Measurements from ENCODE around the gene EIF3M. TPM values are rescaled to one million over a fixed set of nuclear protein-coding genes. Genes with fewer than 3 reads are reported as not detected.
"Not testable (repeated sequence)": the region's sequence is repeated elsewhere in the genome, so short reads cannot be mapped to it uniquely, and the experiment has no call there.

Gene EIF3M
- polyA plus RNA-seq, 3 donors, result 594 to 848 (median 676) TPM

GRCh38 chr11:32576456-32576855, 7.2 kb upstream of the EIF3M start:
- no peak for DNase-seq (ENCODE audit: extremely low read depth in 1 of 11, low read depth in 9 of 11, low spot score in 4 of 11)

DNA sequence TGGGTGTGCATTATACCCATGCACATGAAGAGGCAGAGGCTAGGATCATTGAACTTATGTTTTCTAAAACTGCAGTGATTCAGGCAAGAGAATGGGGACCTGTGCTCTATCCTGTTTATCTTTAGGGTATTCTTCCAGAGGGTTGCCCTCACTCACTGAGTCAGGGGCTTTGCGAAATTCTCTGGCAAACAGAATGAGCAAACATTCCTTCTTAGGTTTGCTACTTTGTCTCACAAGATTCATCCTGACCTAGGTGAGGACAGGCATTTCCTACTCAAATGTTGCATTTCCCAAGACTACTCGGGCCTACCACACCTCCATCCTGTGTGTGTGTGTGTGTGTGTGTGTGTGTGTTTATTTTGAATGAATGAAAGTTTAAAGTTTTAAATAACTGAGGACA, 2.7 kb upstream of the EIF3M start:
- DNase-seq (ENCODE audit: extremely low read depth in 1 of 11, low read depth in 9 of 11, low spot score in 4 of 11), result no peak

GRCh38 chr11:32581556-32581955, 2.1 kb upstream of the EIF3M start:
- DNase-seq (ENCODE audit: extremely low read depth in 1 of 11, low read depth in 9 of 11, low spot score in 4 of 11), result no peak

- DNase-seq (ENCODE audit: extremely low read depth in 1 of 11, low read depth in 9 of 11, low spot score in 4 of 11), result no peak
Observed at GRCh38 chr11:32584921-32585320, 1.3 kb downstream of the EIF3M start.

DNA sequence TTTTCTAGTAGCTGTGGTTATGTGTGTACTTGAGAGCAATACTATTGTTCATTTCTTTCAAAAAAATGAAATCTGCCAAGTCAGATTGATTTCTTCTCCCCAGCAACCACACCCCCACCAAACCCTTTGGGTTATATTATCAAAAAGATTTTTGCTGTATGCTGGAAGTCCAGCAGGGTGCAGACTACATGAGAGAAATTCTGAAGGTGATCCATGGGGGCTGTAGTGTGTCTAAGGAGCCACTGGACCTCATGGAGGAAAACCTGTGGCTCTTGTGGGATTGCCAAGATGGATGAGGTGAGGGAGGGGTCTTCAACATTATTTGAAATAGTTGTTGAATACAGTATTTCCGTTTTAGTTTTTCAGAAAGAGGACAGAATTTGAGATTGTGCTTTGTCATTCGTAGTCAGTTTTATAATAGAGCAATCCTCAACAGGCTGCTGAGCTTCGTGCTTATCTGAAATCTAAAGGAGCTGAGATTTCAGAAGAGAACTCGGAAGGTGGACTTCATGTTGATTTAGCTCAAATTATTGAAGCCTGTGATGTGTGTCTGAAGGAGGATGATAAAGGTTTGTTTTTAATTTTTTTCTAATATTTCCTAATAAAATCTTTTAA, 3.1 kb downstream of the EIF3M start:
- DNase-seq (ENCODE audit: extremely low read depth in 1 of 11, low read depth in 9 of 11, low spot score in 4 of 11), result no peak

DNA sequence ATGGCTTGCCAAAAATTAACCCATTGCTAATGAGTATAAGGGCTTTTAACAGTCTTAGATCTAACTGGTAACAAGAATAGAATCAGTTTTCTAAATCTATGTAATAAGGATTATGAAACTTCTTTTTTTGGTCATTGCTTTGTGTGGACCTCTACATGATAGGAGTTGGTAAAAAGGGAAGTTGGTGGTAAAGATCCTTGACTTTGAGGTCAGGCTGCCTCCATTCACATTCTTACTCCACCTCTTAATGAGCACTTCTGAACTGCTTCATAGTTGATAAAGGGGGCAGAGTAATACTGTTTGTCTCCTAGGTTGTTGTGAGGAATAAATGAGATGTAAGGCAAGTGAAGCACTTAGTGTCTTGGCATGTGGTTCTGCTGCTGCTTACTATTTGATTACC, 10.6 kb downstream of the EIF3M start:
- no peak for DNase-seq (ENCODE audit: extremely low read depth in 1 of 11, low read depth in 9 of 11, low spot score in 4 of 11)

- not testable (repeated sequence) for DNase-seq (ENCODE audit: extremely low read depth in 1 of 11, low read depth in 9 of 11, low spot score in 4 of 11)
Observed at GRCh38 chr11:32596114-32596513, 12.5 kb downstream of the EIF3M start.

DNA sequence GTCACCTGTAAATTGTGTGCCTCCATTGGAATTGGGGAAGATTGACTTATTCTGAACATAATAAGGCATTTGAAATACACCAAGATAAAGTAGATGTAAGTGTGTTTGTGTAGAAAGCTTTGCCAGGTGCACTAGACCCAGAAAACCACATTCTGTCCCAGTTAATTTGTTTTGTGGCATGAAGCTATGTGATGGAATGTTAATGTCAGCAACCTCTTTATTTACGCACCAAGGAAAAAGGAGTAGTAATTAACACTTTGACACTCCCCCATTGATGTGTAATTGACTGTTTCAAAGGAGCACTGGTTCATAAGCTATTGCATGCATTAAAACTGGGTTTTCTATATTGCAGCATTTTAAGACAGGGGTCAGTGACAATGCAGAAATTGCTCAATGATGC, 14.3 kb downstream of the EIF3M start:
- DNase-seq (ENCODE audit: extremely low read depth in 1 of 11, low read depth in 9 of 11, low spot score in 4 of 11), result peak in 3 of 11 donors; percentile 61 to 74 (median 64)

DNA sequence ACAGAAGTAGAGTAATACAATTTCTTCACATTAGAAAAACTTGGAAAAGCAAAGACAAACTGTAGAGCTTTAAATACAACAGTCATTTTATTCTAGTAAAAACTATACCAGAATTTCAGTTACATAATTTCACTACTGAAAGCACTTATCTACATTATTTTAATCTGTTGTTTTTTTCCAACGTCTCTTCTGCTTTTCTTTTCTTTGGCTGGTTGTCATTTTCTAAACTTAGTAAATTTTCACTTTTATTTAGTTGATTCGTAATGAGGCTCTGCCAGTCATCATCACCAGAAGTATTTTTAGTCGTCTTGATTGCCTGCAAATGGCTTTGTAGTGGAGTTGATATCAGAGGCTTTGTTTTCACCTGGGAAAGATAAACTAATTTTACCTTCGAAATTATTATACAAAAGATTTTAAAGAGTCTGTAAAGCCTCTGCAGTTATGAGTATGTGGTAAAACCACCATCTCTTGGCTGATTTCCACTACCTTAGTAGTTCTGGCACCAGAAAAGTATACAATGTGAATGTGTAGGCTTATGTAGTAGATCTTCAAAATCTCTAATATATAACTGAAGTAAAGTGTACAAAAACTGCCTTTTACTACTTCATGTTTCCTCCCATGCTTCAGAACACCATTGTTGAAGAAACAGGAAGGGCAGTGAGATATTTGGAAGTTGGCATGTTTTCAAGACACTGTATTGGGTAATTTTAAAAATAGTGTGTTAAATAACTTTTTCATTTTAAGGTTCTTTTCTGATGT, 19.2 kb downstream of the EIF3M start:
- no peak for DNase-seq (ENCODE audit: extremely low read depth in 1 of 11, low read depth in 9 of 11, low spot score in 4 of 11)

DNA sequence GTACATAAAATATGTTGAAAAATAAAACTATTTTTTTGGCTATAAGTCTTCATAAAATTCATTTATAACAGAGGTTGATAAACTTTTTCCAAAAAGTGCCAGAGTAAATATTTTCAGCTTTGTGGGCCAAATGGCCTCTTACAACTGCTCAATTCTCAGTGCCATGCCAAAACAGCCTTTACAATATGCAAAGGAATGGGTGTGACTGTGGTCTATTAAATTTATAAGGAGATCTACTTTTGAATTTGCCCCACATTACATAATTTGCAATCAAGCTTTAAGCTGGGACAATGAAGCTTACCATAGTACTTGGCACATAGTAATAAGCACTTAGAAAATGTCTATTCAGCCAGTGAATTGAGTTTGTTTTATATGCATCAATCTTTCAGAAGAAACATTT, 22.6 kb downstream of the EIF3M start:
- DNase-seq (ENCODE audit: extremely low read depth in 1 of 11, low read depth in 9 of 11, low spot score in 4 of 11), result no peak

GRCh38 chr11:32608826-32609225, 25.2 kb downstream of the EIF3M start:
- DNase-seq (ENCODE audit: extremely low read depth in 1 of 11, low read depth in 9 of 11, low spot score in 4 of 11), result not testable (repeated sequence)

DNA sequence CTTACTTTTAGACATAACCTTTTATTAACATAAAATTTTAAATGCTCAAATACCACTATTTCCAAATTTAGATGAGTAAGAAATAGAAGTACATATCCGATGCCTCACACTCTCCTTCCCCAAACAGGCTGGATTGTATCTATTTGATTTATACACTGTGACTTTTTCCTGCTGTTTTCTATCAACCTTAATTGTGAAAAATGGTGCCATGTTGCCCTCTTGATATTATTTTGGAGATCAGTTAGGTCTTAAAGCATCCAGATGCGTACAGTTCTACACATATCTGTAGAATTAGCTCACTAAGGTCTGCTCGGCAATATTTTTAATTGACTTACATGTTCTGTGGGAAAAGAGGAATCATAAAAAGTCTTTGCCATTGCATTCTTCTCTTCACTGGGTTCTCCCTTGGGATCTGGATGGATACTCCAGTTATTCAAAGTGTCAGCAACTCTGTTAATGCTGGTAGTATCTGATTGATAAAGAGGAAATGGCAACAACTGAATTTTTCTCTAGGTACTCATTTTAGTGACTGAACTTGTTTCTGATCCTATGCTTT, 27.2 kb downstream of the EIF3M start:
- peak in 5 of 11 donors; percentile 25 to 33 (median 31) for DNase-seq (ENCODE audit: extremely low read depth in 1 of 11, low read depth in 9 of 11, low spot score in 4 of 11)

DNA sequence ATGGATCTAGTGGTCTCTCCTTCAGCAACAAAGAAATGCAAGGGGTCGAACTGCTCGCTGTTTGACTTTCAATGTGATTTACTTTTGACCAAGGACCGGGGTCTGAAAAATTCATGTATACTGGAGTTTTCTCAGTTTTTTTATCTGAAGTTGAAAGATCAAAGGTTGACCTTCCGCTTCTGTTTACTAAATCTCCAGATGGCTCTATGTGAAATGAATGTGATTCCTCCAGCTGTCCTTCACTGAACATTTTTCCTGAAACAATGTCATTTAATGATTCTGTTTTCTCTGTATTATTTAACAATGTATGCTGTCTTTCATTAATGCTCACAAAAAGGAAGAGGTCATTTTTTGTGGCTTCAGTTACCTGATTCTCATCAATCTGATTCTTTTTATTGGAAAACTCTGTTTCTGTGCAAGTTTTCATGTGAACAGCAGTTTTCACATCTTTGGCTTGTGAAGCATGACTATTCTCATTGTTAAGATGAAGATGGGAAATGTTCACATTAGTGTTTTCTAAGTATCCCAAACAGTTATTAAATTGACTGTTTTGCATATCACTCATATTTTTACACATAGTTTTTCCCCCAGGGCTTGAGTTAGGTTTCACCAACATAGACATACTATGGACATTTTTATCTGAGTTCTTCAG, 30.0 kb downstream of the EIF3M start:
- no peak for DNase-seq (ENCODE audit: extremely low read depth in 1 of 11, low read depth in 9 of 11, low spot score in 4 of 11)

DNA sequence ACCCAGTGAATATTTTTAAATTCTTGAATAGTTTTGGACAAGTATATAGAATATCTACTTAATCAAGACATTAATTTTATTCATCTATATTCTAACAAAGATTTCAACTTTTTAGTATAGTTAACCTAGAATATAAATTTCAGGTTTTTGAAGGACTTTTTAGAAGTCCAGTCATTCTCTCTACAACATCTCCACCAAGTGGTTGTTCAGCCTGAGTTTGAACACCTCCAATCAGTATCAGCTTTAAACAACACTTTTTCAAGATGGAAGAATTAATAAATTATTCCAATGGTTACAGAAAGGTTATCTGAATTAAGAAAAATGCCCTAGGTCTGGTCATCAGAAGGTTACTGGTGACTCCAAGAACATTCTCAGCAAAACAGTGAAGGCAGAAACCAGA, 31.8 kb downstream of the EIF3M start:
- DNase-seq (ENCODE audit: extremely low read depth in 1 of 11, low read depth in 9 of 11, low spot score in 4 of 11), result no peak

DNA sequence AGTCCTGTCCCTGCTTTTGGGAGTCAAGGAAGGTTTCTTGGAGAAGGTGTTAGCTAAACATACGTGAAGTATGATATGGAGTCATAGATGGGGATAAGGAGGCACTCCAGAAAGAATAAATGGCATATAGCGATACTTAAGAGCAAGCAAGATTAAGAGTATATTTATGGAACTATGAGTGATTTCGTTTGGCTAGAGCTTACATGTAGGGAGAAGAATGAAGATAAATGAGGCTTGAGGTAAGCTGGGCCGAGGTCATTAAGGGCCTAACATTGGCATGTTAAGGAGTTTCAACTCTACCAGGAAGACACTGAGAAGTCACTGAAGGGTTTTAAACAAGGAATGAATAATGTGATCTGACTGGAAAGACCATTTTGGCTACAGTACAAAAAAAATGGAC, 33.3 kb downstream of the EIF3M start:
- no peak for DNase-seq (ENCODE audit: extremely low read depth in 1 of 11, low read depth in 9 of 11, low spot score in 4 of 11)

GRCh38 chr11:32630844-32631243, 47.2 kb downstream of the EIF3M start:
- DNase-seq (ENCODE audit: extremely low read depth in 1 of 11, low read depth in 9 of 11, low spot score in 4 of 11), result no peak

- no peak for DNase-seq (ENCODE audit: extremely low read depth in 1 of 11, low read depth in 9 of 11, low spot score in 4 of 11)
Observed at GRCh38 chr11:32635819-32636218, 52.2 kb downstream of the EIF3M start.

GRCh38 chr11:32641361-32641760, 57.7 kb downstream of the EIF3M start:
- DNase-seq (ENCODE audit: extremely low read depth in 1 of 11, low read depth in 9 of 11, low spot score in 4 of 11), result no peak

DNA sequence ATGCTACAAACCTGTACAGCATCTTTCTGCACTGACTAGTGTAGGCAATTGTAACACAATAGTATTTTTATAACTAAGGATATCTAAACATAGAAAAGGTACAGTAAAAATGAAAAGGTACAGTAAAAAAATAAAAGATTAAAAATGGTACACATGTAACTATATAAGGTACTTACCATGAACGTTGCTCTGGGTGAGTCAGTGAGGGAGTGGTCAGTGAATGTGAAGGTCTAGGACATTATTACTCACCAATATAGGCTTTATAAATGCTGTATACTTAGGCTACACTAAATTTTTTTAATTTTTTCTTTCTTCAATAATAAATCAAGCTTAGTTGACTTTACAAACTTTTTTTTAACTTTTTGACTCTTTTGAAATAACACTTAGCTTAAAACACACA, 59.9 kb downstream of the EIF3M start:
- no peak for DNase-seq (ENCODE audit: extremely low read depth in 1 of 11, low read depth in 9 of 11, low spot score in 4 of 11)

Measured in renal cortex interstitium (tissue), 11 donors.